IPS-18c (cell line): ENCODE measurements around the gene KIN.
"Not testable (repeated sequence)": the region's sequence is repeated elsewhere in the genome, so short reads cannot be mapped to it uniquely, and the experiment has no call there.

Source experiments
- H3K4me3 ChIP-seq: 2 replicates; pipeline ENCODE4 v1.7.0; 2013; ENCODE audit warnings: low read depth, mild to moderate bottlenecking, low read length, moderate library complexity; ENCODE audit not compliant: insufficient read depth
- H3K9me3 ChIP-seq: one replicate; pipeline ENCODE4 v1.6.1; 2013; ENCODE audit warnings: mild to moderate bottlenecking, low read length, moderate library complexity; ENCODE audit not compliant: control insufficient read depth, insufficient read depth

The KIN gene

GRCh38 chr10:7763929-7764328 is 23.9 kb downstream of the KIN start:
- H3K4me3 ChIP-seq = no peak overlapping the region

GRCh38 chr10:7756360-7756992 is 31.3 kb downstream of the KIN start:
- Histone ChIP-seq H3K9me3 (no peaks in the 10 kb centered on the region), H3K4me3 (no peak overlapping the region)

More at GRCh38 chr10:7763929-7764328, 23.9 kb downstream of the KIN start:
- H3K9me3 ChIP-seq = no peaks in the 10 kb centered on the region

GRCh38 chr10:7755103-7755502 is 32.7 kb downstream of the KIN start:
- H3K9me3 ChIP-seq = no peaks in the 10 kb centered on the region
- no peak overlapping the region for H3K4me3 ChIP-seq

GRCh38 chr10:7752251-7752650 is 35.5 kb downstream of the KIN start:
- no peaks in the 10 kb centered on the region for H3K9me3 ChIP-seq
- H3K4me3 ChIP-seq = no peak overlapping the region

GRCh38 chr10:7750222-7750621 is 37.6 kb downstream of the KIN start:
- Histone ChIP-seq H3K4me3 (no peak overlapping the region), H3K9me3 (no peaks in the 10 kb centered on the region)

- not testable (repeated sequence) for H3K4me3 ChIP-seq, H3K9me3 ChIP-seq
Measured at GRCh38 chr10:7748637-7749036, 39.2 kb downstream of the KIN start.

- Histone ChIP-seq H3K4me3 (no peak overlapping the region), H3K9me3 (no peaks in the 10 kb centered on the region)
Measured at GRCh38 chr10:7744307-7744706, 43.5 kb downstream of the KIN start.

- Histone ChIP-seq H3K9me3 (no peaks in the 10 kb centered on the region), H3K4me3 (no peak overlapping the region)
Measured at GRCh38 chr10:7738536-7739407, 49.0 kb downstream of the KIN start.

GRCh38 chr10:7734821-7735220 is 53.0 kb downstream of the KIN start:
- Histone ChIP-seq H3K4me3 (no peak overlapping the region), H3K9me3 (no peaks in the 10 kb centered on the region)

GRCh38 chr10:7722927-7723529 is 64.8 kb downstream of the KIN start:
- no peaks in the 10 kb centered on the region for H3K9me3 ChIP-seq
- no peak overlapping the region for H3K4me3 ChIP-seq

GRCh38 chr10:7720478-7720877 is 67.3 kb downstream of the KIN start:
- H3K4me3 ChIP-seq = no peak overlapping the region
- H3K9me3 ChIP-seq = no peaks in the 10 kb centered on the region

- H3K4me3 ChIP-seq = no peak overlapping the region
- H3K9me3 ChIP-seq = no peaks in the 10 kb centered on the region
Measured at GRCh38 chr10:7718685-7719084, 69.1 kb downstream of the KIN start.

- Histone ChIP-seq H3K9me3 (no peaks in the 10 kb centered on the region), H3K4me3 (no peak overlapping the region)
Measured at GRCh38 chr10:7717767-7718166, 70.0 kb downstream of the KIN start.

- Histone ChIP-seq H3K9me3 (no peaks in the 10 kb centered on the region), H3K4me3 (no peak overlapping the region)
Measured at GRCh38 chr10:7715515-7715914, 72.3 kb downstream of the KIN start.

- H3K9me3 ChIP-seq, H3K4me3 ChIP-seq: not testable (repeated sequence)
Measured at GRCh38 chr10:7711075-7711474, 76.7 kb downstream of the KIN start.

- Histone ChIP-seq H3K4me3 (no peak overlapping the region), H3K9me3 (no peaks in the 10 kb centered on the region)
Measured at GRCh38 chr10:7710446-7710845, 77.3 kb downstream of the KIN start.

GRCh38 chr10:7708832-7709231 is 79.0 kb downstream of the KIN start:
- no peaks in the 10 kb centered on the region for H3K9me3 ChIP-seq
- H3K4me3 ChIP-seq = no peak overlapping the region
